ENCODE measurements around the gene CCDC85B. TPM values are rescaled to one million over a fixed set of nuclear protein-coding genes. Genes with fewer than 3 reads are reported as not detected.

The CCDC85B gene
- total RNA-seq, 1 experiment from 2014 or later, result 55.3 TPM

GRCh38 chr11:65859095-65859811 lies 31.2 kb upstream of the CCDC85B start (continued):
- TF ChIP-seq ZNF219 (CRISPR knock-in tag; IDR thresholded peaks at IDR 0.05; ENCODE audit: borderline replicate concordance) (no peak), ESRRA (CRISPR knock-in tag; IDR thresholded peaks at IDR 0.05; ENCODE audit: borderline replicate concordance) (no peak), CREB1 (CRISPR knock-in tag; IDR thresholded peaks at IDR 0.05) (no peak), NFE2L1 (CRISPR knock-in tag; IDR thresholded peaks at IDR 0.05) (no peak; the same call in 1 of the 2 replicates), ZNF232 (CRISPR knock-in tag; IDR thresholded peaks at IDR 0.05) (no peak), OVOL2 (CRISPR knock-in tag; IDR thresholded peaks at IDR 0.05; ENCODE audit: borderline replicate concordance) (no peak), STAT6 (CRISPR knock-in tag; conservative IDR thresholded peaks at IDR 0.05; ENCODE audit: low read depth) (no peak), FOXJ3 (CRISPR knock-in tag; IDR thresholded peaks at IDR 0.05; ENCODE audit: borderline replicate concordance) (no peak), NR2C2 (CRISPR knock-in tag; IDR thresholded peaks at IDR 0.05) (no peak), FOXK1 (CRISPR knock-in tag; IDR thresholded peaks at IDR 0.05) (peak; percentile 54; the same call in 1 of the 2 replicates), TEAD4 (CRISPR knock-in tag; IDR thresholded peaks at IDR 0.05) (no peak), ETV6 (CRISPR knock-in tag; IDR thresholded peaks at IDR 0.05) (no peak), USF2 (CRISPR knock-in tag; IDR thresholded peaks at IDR 0.05) (no peak), TP53 (CRISPR knock-in tag; IDR thresholded peaks at IDR 0.05) (no peak), SP1 (CRISPR knock-in tag; conservative IDR thresholded peaks at IDR 0.05) (peak; percentile 79), MYBL2 (CRISPR knock-in tag; IDR thresholded peaks at IDR 0.05) (peak; percentile 78; the same call in 1 of the 2 replicates), USF1 (CRISPR knock-in tag; IDR thresholded peaks at IDR 0.05) (no peak), ELF4 (CRISPR knock-in tag; IDR thresholded peaks at IDR 0.05; ENCODE audit: low read depth) (no peak), NFYB (CRISPR knock-in tag; conservative IDR thresholded peaks at IDR 0.05; ENCODE audit: low read depth) (peak; percentile 42; the same call in 1 of the 2 replicates), FOXP1 (CRISPR knock-in tag; IDR thresholded peaks at IDR 0.05; ENCODE audit: borderline replicate concordance) (0 out of 2 replicates have a peak, but pooled peaks have one; percentile 18), ZNF671 (CRISPR knock-in tag; IDR thresholded peaks at IDR 0.05) (no peak), E2F1 (CRISPR knock-in tag; IDR thresholded peaks at IDR 0.05) (no peak), E2F5 (CRISPR knock-in tag; IDR thresholded peaks at IDR 0.05) (0 out of 2 replicates have a peak, but pooled peaks have one; percentile 56), MLX (CRISPR knock-in tag; IDR thresholded peaks at IDR 0.05) (no peak), RORB (CRISPR knock-in tag; IDR thresholded peaks at IDR 0.05) (no peak), ZNF121 (CRISPR knock-in tag; IDR thresholded peaks at IDR 0.05) (no peak), NR1H2 (CRISPR knock-in tag; IDR thresholded peaks at IDR 0.05) (no peak), E2F4 (CRISPR knock-in tag; IDR thresholded peaks at IDR 0.05; ENCODE audit: borderline replicate concordance, low read depth) (no peak)
